H1 (cell line): ENCODE data around the gene SMAD6.

Experiments
- ATF2 ChIP-seq: IDR thresholded peaks from 2 replicates; pipeline ENCODE4 v1.6.1; 2012; ENCODE audit warnings: low read length, inconsistent platforms
- MAX ChIP-seq: IDR thresholded peaks from 2 replicates; pipeline ENCODE4 v1.6.1; 2012; ENCODE audit warnings: inconsistent platforms
- RAD21 ChIP-seq, 2 experiments: IDR thresholded peaks in 1 of 2; conservative IDR thresholded peaks in 1 of 2; 2 replicates each; pipeline ENCODE4 v1.6.1; 2011; ENCODE audit warnings: low read depth in 2 of 2, low read length in 2 of 2, improper control_type of control experiment in 1 of 2, inconsistent platforms in 1 of 2, mild to moderate bottlenecking in 1 of 2, moderate library complexity in 1 of 2

- TF ChIP-seq RAD21 (IDR thresholded peaks at IDR 0.05 in 1 of 2, conservative IDR thresholded peaks at IDR 0.05 in 1 of 2; ENCODE audit: low read depth in 2 of 2, low read length in 2 of 2): no peak
- TF ChIP-seq ATF2: no peak
- TF ChIP-seq MAX: no peak
Measured at GRCh38 chr15:66692808-66693596, 9.0 kb upstream of the SMAD6 start.
